ENCODE results near the gene NRG2. TPM values are rescaled to one million over a fixed set of nuclear protein-coding genes. Genes with fewer than 3 reads are reported as not detected.

Gene NRG2
- total RNA-seq, 1 donor from 2014 or later: 12.8 TPM

DNA sequence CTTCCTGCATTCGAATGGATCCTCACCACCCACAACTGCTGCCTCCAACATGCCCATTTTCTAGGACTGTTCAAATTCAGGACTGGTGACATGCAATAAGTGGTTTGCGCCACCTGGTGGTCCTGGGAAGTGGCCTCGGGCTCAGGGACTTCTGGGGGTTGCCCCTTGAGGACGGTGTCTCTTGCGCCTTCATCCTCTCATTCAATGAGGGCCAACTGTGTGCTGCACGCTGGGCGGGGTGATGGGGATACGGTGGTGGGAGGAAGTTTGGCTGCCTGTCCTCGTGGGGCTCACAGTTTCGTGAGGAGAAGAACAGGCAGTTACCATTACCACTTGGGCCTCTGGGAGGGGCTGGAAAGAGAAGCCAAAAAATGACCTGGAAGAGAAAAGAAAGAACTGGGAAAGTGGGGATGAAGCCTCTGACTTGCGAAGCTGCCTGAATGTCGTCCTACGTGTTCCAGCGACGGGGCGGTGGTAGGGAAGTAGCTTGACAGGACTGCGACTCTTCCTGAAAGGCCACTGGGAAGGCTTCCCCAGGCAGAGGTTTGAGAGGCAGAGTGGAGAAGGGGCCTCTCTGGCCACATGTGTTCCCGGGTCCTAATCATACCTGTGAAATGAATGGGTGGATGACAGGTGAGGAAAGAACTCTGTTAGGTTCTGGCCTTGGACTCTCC, 198.5 kb downstream of the NRG2 start:
- Histone ChIP-seq H3K27me3 (no peaks in the 10 kb centered on the region), H3K9me3 (no peaks in the 10 kb centered on the region), H3K27ac (no peak overlapping the region), H3K36me3 (no peaks in the 10 kb centered on the region), H3K4me3 (no peak overlapping the region), H3K4me1 (peaks cover 0 to 11% of the 10 kb centered on the region in 2 donors)
- TF ChIP-seq CTCF (IDR thresholded peaks at IDR 0.05): peak; percentile 49 to 75 (median 56)
- intact Hi-C loops (cut with DNase I): loop anchor here (1.0 to 5.0 kb wide), 2 partner anchors 57 to 207 kb away; no protein-coding TSS in a partner anchor
- peak in 1 of 2 donors; percentile 86 for DNase-seq (ENCODE audit: low spot score in 2 of 2)

DNA sequence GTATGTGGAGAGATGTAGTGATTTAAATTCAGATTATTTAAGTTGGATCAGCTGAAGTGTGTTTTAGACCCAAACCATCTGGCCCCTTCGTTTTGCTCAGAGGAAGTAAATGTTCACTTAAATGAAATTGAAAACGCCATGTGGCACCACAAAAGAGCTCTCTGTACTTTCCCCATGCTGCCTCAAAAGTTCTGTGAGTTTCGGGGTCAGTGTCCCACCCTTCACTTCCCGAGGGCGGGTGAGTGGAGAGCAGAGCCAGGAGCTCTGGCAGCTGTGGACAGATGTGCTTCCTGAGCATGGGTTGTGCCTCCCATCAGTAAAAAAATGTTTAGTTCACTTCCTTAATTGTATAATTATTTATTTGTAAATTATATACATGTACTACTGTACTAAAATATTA, 199.1 kb downstream of the NRG2 start:
- Histone ChIP-seq H3K27me3 (no peaks in the 10 kb centered on the region), H3K27ac (no peak overlapping the region), H3K4me1 (peaks cover 0 to 11% of the 10 kb centered on the region in 2 donors), H3K36me3 (no peaks in the 10 kb centered on the region), H3K9me3 (no peaks in the 10 kb centered on the region), H3K4me3 (no peak overlapping the region)
- TF ChIP-seq CTCF (IDR thresholded peaks at IDR 0.05): no peak
- intact Hi-C loops (cut with DNase I): loop anchor here (1.0 kb wide), 1 partner anchor 57 kb away; no protein-coding TSS in a partner anchor
- no peak for DNase-seq (ENCODE audit: low spot score in 2 of 2)

GRCh38 chr5:139842321-139842720, 200.8 kb downstream of the NRG2 start:
- no peak for TF ChIP-seq CTCF (IDR thresholded peaks at IDR 0.05)
- DNase-seq (ENCODE audit: low spot score in 2 of 2): no peak
- Histone ChIP-seq H3K27me3 (no peaks in the 10 kb centered on the region), H3K36me3 (no peaks in the 10 kb centered on the region), H3K4me3 (no peak overlapping the region), H3K4me1 (peaks cover 0 to 5% of the 10 kb centered on the region in 2 donors), H3K27ac (no peak overlapping the region), H3K9me3 (no peaks in the 10 kb centered on the region)
- intact Hi-C loops (cut with DNase I): no loop called here

- no peak for DNase-seq (ENCODE audit: low spot score in 2 of 2)
- no peak for TF ChIP-seq CTCF (IDR thresholded peaks at IDR 0.05)
- intact Hi-C loops (cut with DNase I): no loop called here
- H3K27ac ChIP-seq: no peak overlapping the region
- H3K4me3 ChIP-seq: no peak overlapping the region
- no peaks in the 10 kb centered on the region for H3K27me3 ChIP-seq
- H3K9me3 ChIP-seq: no peaks in the 10 kb centered on the region
- no peaks in the 10 kb centered on the region for H3K36me3 ChIP-seq
- no peaks in the 10 kb centered on the region for H3K4me1 ChIP-seq
Measured at GRCh38 chr5:139841549-139841948, 201.6 kb downstream of the NRG2 start.

DNA sequence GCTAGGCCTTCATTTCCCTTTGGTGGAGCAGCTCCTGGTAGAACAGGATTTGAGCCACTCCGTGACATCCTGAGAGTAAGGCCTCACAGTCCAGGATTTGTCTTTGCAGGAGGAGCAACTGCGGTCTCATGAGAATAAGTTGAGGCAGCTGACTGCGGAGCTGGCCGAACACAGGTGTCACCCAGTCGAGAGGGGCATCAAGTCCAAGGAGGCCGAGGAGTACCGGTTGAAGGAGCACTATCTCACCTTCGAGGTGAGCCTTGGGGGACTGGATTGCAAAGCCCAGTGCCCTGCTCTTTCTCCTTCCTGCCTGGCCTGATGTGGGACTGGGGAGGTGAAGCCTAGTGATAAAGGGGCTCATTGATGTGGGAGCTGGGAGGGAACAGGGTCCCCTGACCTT, 203.2 kb downstream of the NRG2 start:
- Histone ChIP-seq H3K27me3 (no peaks in the 10 kb centered on the region), H3K9me3 (no peaks in the 10 kb centered on the region), H3K36me3 (no peaks in the 10 kb centered on the region), H3K27ac (no peak overlapping the region), H3K4me3 (no peak overlapping the region), H3K4me1 (no peaks in the 10 kb centered on the region)
- no peak for TF ChIP-seq CTCF (IDR thresholded peaks at IDR 0.05)
- no peak for DNase-seq (ENCODE audit: low spot score in 2 of 2)
- intact Hi-C loops (cut with DNase I): no loop called here

Measured in ascending aorta (tissue), 2 donors.